Measurements from ENCODE around the gene VSIR. TPM values are rescaled to one million over a fixed set of nuclear protein-coding genes. Genes with fewer than 3 reads are reported as not detected.

VSIR gene
- total RNA-seq, 1 donor from 2014 or later, result 0.29 TPM

GRCh38 chr10:71727738-71728737, 45.3 kb downstream of the VSIR start:
- DNase-seq, result no peak
- peak overlapping the region; percentile 78 for H3K27ac Mint-ChIP-seq (ENCODE audit: unreplicated experiment)
- no peak for TF ChIP-seq CTCF (IDR thresholded peaks at IDR 0.05; ENCODE audit: partially characterized antibody, unreplicated experiment)

GRCh38 chr10:71727105-71727737, 46.1 kb downstream of the VSIR start:
- Mint-ChIP-seq H3K27me3 (ENCODE audit: unreplicated experiment) (peaks cover 5% of the 10 kb centered on the region), H3K4me1 (ENCODE audit: low read depth, unreplicated experiment) (peaks cover 21% of the 10 kb centered on the region), H3K27ac (ENCODE audit: unreplicated experiment) (peak overlapping the region; percentile 78), H3K36me3 (ENCODE audit: unreplicated experiment) (peaks cover 5% of the 10 kb centered on the region), H3K4me3 (ENCODE audit: unreplicated experiment) (no peak overlapping the region), H3K9me3 (ENCODE audit: unreplicated experiment) (peaks cover 2% of the 10 kb centered on the region)
- TF ChIP-seq CTCF (IDR thresholded peaks at IDR 0.05; ENCODE audit: partially characterized antibody, unreplicated experiment), result no peak
- DNase-seq, result no peak

More at GRCh38 chr10:71727738-71728737, 45.3 kb downstream of the VSIR start:
- no peak overlapping the region for H3K4me3 Mint-ChIP-seq (ENCODE audit: unreplicated experiment)
- peaks cover 2% of the 10 kb centered on the region for H3K9me3 Mint-ChIP-seq (ENCODE audit: unreplicated experiment)
- peaks cover 11% of the 10 kb centered on the region for H3K27me3 Mint-ChIP-seq (ENCODE audit: unreplicated experiment)
- peaks cover 21% of the 10 kb centered on the region for H3K4me1 Mint-ChIP-seq (ENCODE audit: low read depth, unreplicated experiment)
- H3K36me3 Mint-ChIP-seq (ENCODE audit: unreplicated experiment), result no peaks in the 10 kb centered on the region

- no peak overlapping the region for H3K27ac Mint-ChIP-seq (ENCODE audit: unreplicated experiment)
- peaks cover 8% of the 10 kb centered on the region for H3K27me3 Mint-ChIP-seq (ENCODE audit: unreplicated experiment)
- H3K36me3 Mint-ChIP-seq (ENCODE audit: unreplicated experiment), result peaks cover 9% of the 10 kb centered on the region
- peaks cover 21% of the 10 kb centered on the region for H3K4me1 Mint-ChIP-seq (ENCODE audit: low read depth, unreplicated experiment)
- no peak overlapping the region for H3K4me3 Mint-ChIP-seq (ENCODE audit: unreplicated experiment)
- no peak for TF ChIP-seq CTCF (IDR thresholded peaks at IDR 0.05; ENCODE audit: partially characterized antibody, unreplicated experiment)
- no peak for DNase-seq
- H3K9me3 Mint-ChIP-seq (ENCODE audit: unreplicated experiment), result peaks cover 2% of the 10 kb centered on the region
Observed at GRCh38 chr10:71726580-71727104, 46.7 kb downstream of the VSIR start.

- TF ChIP-seq CTCF (IDR thresholded peaks at IDR 0.05; ENCODE audit: partially characterized antibody, unreplicated experiment), result peak; percentile 53
- no peak for DNase-seq
- Mint-ChIP-seq H3K36me3 (ENCODE audit: unreplicated experiment) (peaks cover 10% of the 10 kb centered on the region), H3K9me3 (ENCODE audit: unreplicated experiment) (peaks cover 2% of the 10 kb centered on the region), H3K4me3 (ENCODE audit: unreplicated experiment) (peak overlapping the region; percentile 34), H3K4me1 (ENCODE audit: low read depth, unreplicated experiment) (peaks cover 21% of the 10 kb centered on the region), H3K27me3 (ENCODE audit: unreplicated experiment) (peaks cover 8% of the 10 kb centered on the region), H3K27ac (ENCODE audit: unreplicated experiment) (no peak overlapping the region)
Observed at GRCh38 chr10:71725998-71726579, 47.2 kb downstream of the VSIR start.
